Motor neuron (in vitro differentiated cells): Measurements from ENCODE around the gene HEMGN. TPM values are rescaled to one million over a fixed set of nuclear protein-coding genes. Genes with fewer than 3 reads are reported as not detected.
"Not testable (repeated sequence)": the region's sequence is repeated elsewhere in the genome, so short reads cannot be mapped to it uniquely, and the experiment has no call there.

Source experiments
- ATAC-seq, 8 experiments: fragments of 200-7000 bp; cut with Tn5 transposase; replicated peaks in 6 of 8; 2 replicates each; pipeline ENCODE4 v1.8.0; 2021; ENCODE audit warnings: mild to moderate bottlenecking in 8 of 8, moderate library complexity in 8 of 8
- H3K27ac ChIP-seq, 2 donors: fragments of 250-450 bp; sonication (Bioruptor Pico); 2 replicates each; pipeline ENCODE4 v1.9.0; 2021; ENCODE audit warnings: antibody characterized with exemption in 2 of 2, mild to moderate bottlenecking in 2 of 2, moderate library complexity in 1 of 2
- H3K4me1 ChIP-seq, 2 donors: fragments of 250-450 bp; sonication (Bioruptor Pico); replicated peaks in 1 of 2; 2 replicates each; pipeline ENCODE4 v1.6.1; 2021; ENCODE audit warnings: antibody characterized with exemption in 2 of 2, mild to moderate bottlenecking in 2 of 2, moderate library complexity in 1 of 2
- H3K4me3 ChIP-seq, 5 donors: fragments of 250-450 bp; sonication (Bioruptor Pico); 2 replicates each; pipeline ENCODE4 v1.9.0; 2021; ENCODE audit warnings: antibody characterized with exemption in 5 of 5, mild to moderate bottlenecking in 5 of 5, moderate library complexity in 4 of 5
- WGBS, 10 experiments: fragments of 450-650 bp; shearing (Covaris generic); methylation state at CpG; one replicate each; pipeline ENCODE4 v1.0.0; 2022; 5-methylcytosine and 5-hydroxymethylcytosine counted together
- in situ Hi-C, 9 experiments: fragments of 400-800 bp; cut with MboI; loops; one replicate each; pipeline ENCODE4 v1.15.0; 2021; ENCODE audit warnings: low sequenced_read_pairs in 9 of 9, low pct_unique_long_range_greater_than_20kb in 2 of 9; ENCODE audit not compliant: unreplicated experiment in 9 of 9
- total RNA-seq, 8 experiments: library from RNA; unstranded; fragments of 300-600 nt; gene quantifications; 2 replicates each; pipeline versions ENCODE4 v1.2.3 to v1.2.4, GENCODE V29; 2022

Gene HEMGN
- total RNA-seq, 8 experiments from 2014 or later = 0.09 to 1.3 (median 0.24) TPM; not detected in 3

DNA sequence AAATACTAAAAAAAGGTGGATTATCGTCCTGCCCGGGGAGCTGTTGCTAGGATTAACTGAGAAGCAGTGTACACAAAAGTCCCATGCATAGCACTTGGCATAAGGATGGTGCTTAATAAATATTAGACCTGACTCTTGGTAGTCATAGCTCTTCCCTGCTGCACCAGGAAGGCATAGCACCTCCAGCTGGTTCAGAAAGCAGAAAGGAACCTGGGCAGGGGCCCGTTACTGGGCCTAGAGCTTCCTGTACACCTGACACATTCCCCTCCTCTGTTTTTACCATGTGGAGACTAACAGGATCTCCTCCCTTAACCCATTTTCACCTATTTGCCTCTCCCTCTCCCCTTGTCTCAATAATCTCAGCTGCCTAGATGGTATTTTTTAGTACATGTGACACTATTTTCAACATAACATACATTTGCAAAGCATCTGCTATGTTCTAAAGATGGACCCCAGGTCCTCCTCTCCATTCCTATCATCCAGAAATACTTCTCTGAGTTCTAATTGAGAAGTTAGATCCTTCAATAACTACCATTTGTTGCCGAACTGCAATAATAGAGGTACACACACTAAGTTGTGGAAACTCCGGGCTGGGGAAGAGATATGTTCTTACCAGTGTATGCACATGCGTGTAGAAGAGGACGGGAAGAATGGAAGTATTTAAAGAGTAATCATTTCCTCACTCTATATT, 42.0 kb upstream of the HEMGN start:
- H3K4me1 ChIP-seq = peaks cover 16 to 20% of the 10 kb centered on the region in 2 donors
- peak in 1 of 8 experiments; percentile 0 for ATAC-seq
- in situ Hi-C loops = no loop called here
- H3K27ac ChIP-seq = no peak overlapping the region
- no peak overlapping the region for H3K4me3 ChIP-seq
- WGBS, 10 experiments = 0 to 83% (median 60%) methylated on average over 2 to 7 of the region's 7 CpGs; no CpG with 5 or more reads in 1 of the 10 experiments

DNA sequence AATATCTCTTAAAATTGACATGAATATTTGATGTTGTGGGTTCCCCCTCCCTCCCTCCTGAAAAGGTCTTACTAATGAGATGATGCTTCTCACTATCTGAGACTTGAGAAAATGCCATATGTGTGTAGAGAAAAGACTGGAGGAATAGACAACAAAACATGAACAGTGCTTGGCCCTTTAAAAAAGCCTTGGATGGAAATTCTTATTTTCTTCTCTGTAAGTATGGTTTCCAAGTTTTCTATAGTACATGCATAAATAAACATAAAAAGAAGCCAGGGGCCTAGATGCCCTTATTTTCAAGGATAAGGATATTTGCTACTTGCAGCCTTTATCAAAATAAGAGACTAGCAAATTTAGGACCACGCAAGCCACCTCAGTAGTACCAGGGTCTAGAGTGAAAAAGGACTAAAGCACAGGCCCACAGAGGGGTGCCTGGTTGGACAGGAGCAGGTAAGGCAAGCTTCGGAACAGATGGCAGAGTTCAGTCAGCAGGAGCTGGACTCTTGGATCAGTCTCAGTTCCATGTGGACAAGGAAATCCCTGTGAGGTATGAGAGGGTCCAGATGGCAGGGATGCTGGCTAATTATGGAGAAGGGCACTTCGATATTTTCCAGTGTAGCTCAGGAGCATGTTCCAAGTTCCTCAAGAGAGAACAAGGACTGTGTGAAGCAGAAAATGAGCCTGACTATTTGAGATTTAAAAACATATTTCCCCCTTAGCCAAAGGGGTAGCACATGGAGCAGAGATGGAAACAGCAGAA, 40.6 kb upstream of the HEMGN start:
- 60 to 100% (median 74%) methylated on average over 1 to 3 of the region's 3 CpGs; no CpG with 5 or more reads in 2 of the 10 experiments for WGBS, 10 experiments
- H3K4me3 ChIP-seq = no peak overlapping the region
- H3K4me1 ChIP-seq = peaks cover 16 to 20% of the 10 kb centered on the region in 2 donors
- ATAC-seq = no peak
- in situ Hi-C loops = no loop called here
- no peak overlapping the region for H3K27ac ChIP-seq

GRCh38 chr9:97976633-97977032, 38.7 kb upstream of the HEMGN start:
- peaks cover 15 to 16% of the 10 kb centered on the region in 2 donors for H3K4me1 ChIP-seq
- H3K4me3 ChIP-seq, in situ Hi-C loops, H3K27ac ChIP-seq, ATAC-seq: not testable (repeated sequence)
- WGBS, 10 experiments = 60 to 96% (median 81%) methylated on average over 1 to 10 of the region's 10 CpGs; no CpG with 5 or more reads in 5 of the 10 experiments

DNA sequence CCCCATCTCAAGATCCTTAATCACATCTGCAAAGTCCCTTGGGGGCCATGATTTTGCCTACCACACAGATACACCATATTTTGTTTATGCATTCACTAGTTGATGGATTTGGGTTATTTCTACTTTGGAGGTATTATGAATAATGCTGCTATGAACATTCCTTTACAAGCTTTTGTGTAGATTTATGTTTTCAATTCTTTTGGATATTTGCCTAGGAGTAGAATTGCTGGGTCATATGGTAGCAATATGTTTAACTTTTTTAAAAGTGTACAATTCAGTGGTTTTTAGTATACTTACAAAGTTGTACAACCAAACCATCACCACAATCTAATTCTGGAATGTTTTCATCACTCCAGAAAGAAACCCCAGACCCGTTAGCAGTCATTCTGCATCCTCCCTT, 37.4 kb upstream of the HEMGN start:
- ATAC-seq = no peak
- 0 to 100% (median 50%) methylated on average over 1 of the region's 1 CpG; no CpG with 5 or more reads in 5 of the 10 experiments for WGBS, 10 experiments
- in situ Hi-C loops = no loop called here

DNA sequence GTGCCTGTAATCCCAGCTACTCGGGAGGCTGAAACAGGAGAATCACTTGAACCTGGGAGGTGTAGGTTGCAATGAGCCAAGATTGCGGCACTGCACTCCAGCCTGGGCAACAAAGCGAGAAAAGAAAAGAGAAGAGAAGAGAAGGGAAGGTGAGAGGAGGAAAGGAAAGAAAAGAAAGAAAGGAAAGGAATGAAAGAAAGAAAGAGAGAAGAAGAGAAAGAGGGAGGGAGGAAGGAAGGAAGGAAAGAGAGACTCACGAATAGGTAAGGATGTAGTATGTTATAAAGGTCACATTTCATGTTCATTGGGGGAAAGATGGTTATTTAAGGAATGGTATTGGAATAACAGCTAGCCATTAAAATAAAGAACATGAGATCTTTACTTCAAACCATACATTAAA, 34.8 kb upstream of the HEMGN start:
- in situ Hi-C loops = no loop called here
- no peak for ATAC-seq

More for the DNA sequence above, 37.4 kb upstream of the HEMGN start:
- Histone ChIP-seq H3K27ac (no peak overlapping the region), H3K4me3 (no peak overlapping the region), H3K4me1 (peaks cover 3% of the 10 kb centered on the region in 2 donors)

DNA sequence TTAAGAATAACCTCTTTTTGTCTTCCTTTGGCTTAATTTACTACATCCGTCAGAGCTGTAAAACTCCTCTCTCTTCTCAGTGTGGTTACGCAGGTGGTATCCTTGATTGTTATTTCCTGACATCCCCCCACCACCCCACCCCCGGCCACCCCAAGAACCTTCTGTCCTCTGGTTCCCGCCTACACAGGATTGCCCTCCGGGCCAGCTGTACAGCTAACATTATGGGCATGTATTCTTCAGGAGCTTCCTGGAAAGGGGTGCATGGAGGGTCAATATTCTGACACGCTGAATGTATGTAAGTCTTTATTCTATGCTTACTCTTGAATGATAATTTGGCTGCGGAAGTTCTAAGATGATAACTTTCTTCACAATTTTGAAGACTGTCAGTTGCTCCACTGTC, 32.2 kb upstream of the HEMGN start:
- peak in 1 of 8 experiments; percentile 91 for ATAC-seq
- in situ Hi-C loops = no loop called here
- no peak overlapping the region for H3K27ac ChIP-seq
- WGBS, 10 experiments = 8 to 100% (median 82%) methylated on average over 1 to 4 of the region's 7 CpGs
- no peak overlapping the region for H3K4me3 ChIP-seq
- no peaks in the 10 kb centered on the region for H3K4me1 ChIP-seq

More for the DNA sequence above, 34.8 kb upstream of the HEMGN start:
- Histone ChIP-seq H3K4me3 (no peak overlapping the region), H3K27ac (no peak overlapping the region), H3K4me1 (no peaks in the 10 kb centered on the region)
- WGBS, 10 experiments = 64 to 96% (median 80%) methylated on average over 3 to 4 of the region's 4 CpGs

DNA sequence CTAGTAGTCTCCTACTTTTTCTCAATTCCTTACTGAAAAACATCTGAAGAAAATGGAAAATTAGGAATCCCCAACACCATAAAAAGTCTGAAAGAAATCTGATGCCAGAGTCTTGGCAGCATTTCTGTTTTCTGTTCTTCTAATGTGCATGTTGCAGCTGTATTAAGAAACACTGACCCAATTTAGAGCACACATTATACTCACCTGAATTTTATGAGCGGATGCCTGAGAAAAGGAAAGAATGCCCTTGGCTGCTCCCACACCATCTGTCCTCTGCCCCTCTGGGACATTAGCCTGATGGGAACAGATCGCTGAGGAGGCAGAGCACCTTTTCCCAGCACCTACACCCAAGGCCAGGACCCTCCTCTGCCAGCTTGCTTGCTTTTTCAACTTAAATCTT, 31.0 kb upstream of the HEMGN start:
- Histone ChIP-seq H3K27ac (no peak overlapping the region), H3K4me3 (no peak overlapping the region), H3K4me1 (no peaks in the 10 kb centered on the region)
- in situ Hi-C loops = no loop called here
- 20 to 100% (median 85%) methylated on average over 1 to 2 of the region's 2 CpGs; no CpG with 5 or more reads in 4 of the 10 experiments for WGBS, 10 experiments
- no peak for ATAC-seq

DNA sequence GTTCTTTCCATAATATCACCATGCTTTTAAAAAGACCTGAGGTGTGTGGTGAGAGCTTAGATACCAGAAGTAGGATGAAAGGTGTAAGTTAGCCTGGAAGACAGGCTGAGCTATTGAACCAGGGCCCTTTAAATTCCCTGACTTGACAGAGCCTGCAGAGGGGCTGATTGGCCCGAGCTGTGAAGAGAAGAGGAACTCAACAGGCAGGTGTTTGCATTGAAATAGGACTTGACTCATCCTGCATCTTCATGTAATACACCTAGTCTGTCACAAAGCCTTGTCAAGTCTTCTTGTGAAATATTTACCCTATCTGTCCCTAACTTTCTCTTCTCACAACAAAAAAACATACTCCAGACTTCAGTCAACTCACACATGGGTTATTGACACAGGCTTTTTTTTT, 28.5 kb upstream of the HEMGN start:
- Histone ChIP-seq H3K4me1 (no peaks in the 10 kb centered on the region), H3K27ac (no peak overlapping the region), H3K4me3 (no peak overlapping the region)
- no peak for ATAC-seq
- in situ Hi-C loops = no loop called here
- WGBS, 10 experiments = 0 to 13% (median 13%) methylated on average over 1 of the region's 1 CpG; no CpG with 5 or more reads in 7 of the 10 experiments

- Histone ChIP-seq H3K4me3 (no peak overlapping the region), H3K4me1 (no peaks in the 10 kb centered on the region), H3K27ac (no peak overlapping the region)
- no peak for ATAC-seq
- in situ Hi-C loops = no loop called here
These were observed 26.9 kb upstream of the HEMGN start for GRCh38 chr9:97964901-97965300.

GRCh38 chr9:97963232-97963631, 25.3 kb upstream of the HEMGN start:
- in situ Hi-C loops = no loop called here
- no peak for ATAC-seq

GRCh38 chr9:97962575-97962974, 24.6 kb upstream of the HEMGN start:
- WGBS, 10 experiments = 69 to 90% (median 82%) methylated on average over 1 to 5 of the region's 5 CpGs; no CpG with 5 or more reads in 2 of the 10 experiments
- no peak for ATAC-seq
- in situ Hi-C loops = no loop called here
- H3K27ac ChIP-seq = no peak overlapping the region
- no peaks in the 10 kb centered on the region for H3K4me1 ChIP-seq
- H3K4me3 ChIP-seq = no peak overlapping the region

More at GRCh38 chr9:97963232-97963631, 25.3 kb upstream of the HEMGN start:
- H3K4me1 ChIP-seq = no peaks in the 10 kb centered on the region
- 20 to 80% (median 53%) methylated on average over 1 to 2 of the region's 2 CpGs; no CpG with 5 or more reads in 2 of the 10 experiments for WGBS, 10 experiments
- H3K4me3 ChIP-seq = no peak overlapping the region
- no peak overlapping the region for H3K27ac ChIP-seq

- 0 to 100% (median 59%) methylated on average over 1 to 4 of the region's 4 CpGs; no CpG with 5 or more reads in 3 of the 10 experiments for WGBS, 10 experiments
- in situ Hi-C loops = no loop called here
- H3K4me3 ChIP-seq = no peak overlapping the region
- no peaks in the 10 kb centered on the region for H3K4me1 ChIP-seq
- no peak for ATAC-seq
- H3K27ac ChIP-seq = no peak overlapping the region
These were observed 24.2 kb upstream of the HEMGN start for GRCh38 chr9:97962136-97962535.

DNA sequence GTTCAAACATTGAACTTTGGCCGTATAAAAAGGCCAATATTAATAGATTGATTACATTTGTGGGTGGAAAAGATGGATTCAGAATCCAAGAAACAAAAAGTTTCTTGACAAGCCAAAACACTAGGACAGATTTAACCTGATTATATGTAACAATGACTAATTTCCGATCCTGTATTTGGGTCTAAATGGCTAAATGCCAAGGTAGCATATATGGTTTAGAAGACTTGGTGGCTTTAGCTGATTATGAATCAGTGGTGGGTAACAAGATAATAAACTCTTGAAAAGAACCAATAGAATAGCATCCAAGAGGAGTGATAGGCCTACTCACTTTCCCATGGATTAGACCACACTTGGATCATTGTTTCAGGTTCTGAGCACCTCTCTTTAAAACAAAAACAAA, 23.4 kb upstream of the HEMGN start:
- 63 to 100% (median 93%) methylated on average over 1 to 2 of the region's 2 CpGs; no CpG with 5 or more reads in 1 of the 10 experiments for WGBS, 10 experiments
- no peak overlapping the region for H3K4me3 ChIP-seq
- no peak for ATAC-seq
- no peaks in the 10 kb centered on the region for H3K4me1 ChIP-seq
- H3K27ac ChIP-seq = no peak overlapping the region
- in situ Hi-C loops = no loop called here
